Spleen (tissue), 11 donors: ENCODE measurements around the gene VEPH1. TPM values are rescaled to one million over a fixed set of nuclear protein-coding genes. Genes with fewer than 3 reads are reported as not detected.

Experiments used
- DNase-seq: peaks from one replicate; pipeline ENCODE4 v3.0.0-alpha.2; 2020
- H3K27ac ChIP-seq, 8 donors: fragments of 200-600 bp; sonication (generic) in 7 of 8; 1 replicate in 4 of 8; 2 replicates in 4 of 8; pipeline versions ENCODE4 v1.5.0 to v1.8.0; 2016 to 2021; ENCODE audit warnings: inconsistent platforms in 4 of 8, mild to moderate bottlenecking in 4 of 8, moderate library complexity in 1 of 8
- H3K27me3 ChIP-seq, 7 donors: fragments of 200-600 bp; sonication (generic) in 6 of 7; replicated peaks in 1 of 7; 1 replicate in 4 of 7; 2 replicates in 3 of 7; pipeline versions ENCODE4 v1.5.0 to v1.8.0; 2016 to 2021; ENCODE audit warnings: inconsistent platforms in 3 of 7, mild to moderate bottlenecking in 1 of 7
- H3K36me3 ChIP-seq, 6 donors: fragments of 200-600 bp; sonication (generic) in 5 of 6; 1 replicate in 4 of 6; 2 replicates in 2 of 6; pipeline versions ENCODE4 v1.5.0 to v1.8.0; 2016 to 2021; ENCODE audit warnings: inconsistent platforms in 2 of 6
- H3K4me1 ChIP-seq, 6 donors: fragments of 200-600 bp; sonication (generic) in 5 of 6; 1 replicate in 3 of 6; 2 replicates in 3 of 6; pipeline versions ENCODE4 v1.5.0 to v1.8.0; 2016 to 2021; ENCODE audit warnings: inconsistent platforms in 3 of 6
- H3K4me3 ChIP-seq, 8 donors: fragments of 200-600 bp; sonication (generic) in 7 of 8; 1 replicate in 4 of 8; 2 replicates in 4 of 8; pipeline versions ENCODE4 v1.5.0 to v1.8.0; 2016 to 2021; ENCODE audit warnings: inconsistent platforms in 4 of 8, mild to moderate bottlenecking in 4 of 8, moderate library complexity in 2 of 8
- H3K9me3 ChIP-seq, 8 donors: fragments of 200-600 bp; sonication (generic) in 7 of 8; 1 replicate in 4 of 8; 2 replicates in 4 of 8; pipeline versions ENCODE4 v1.5.0 to v1.8.0; 2016 to 2021; ENCODE audit warnings: inconsistent platforms in 4 of 8
- POLR2A ChIP-seq, 3 donors: fragments of 450-650 bp; IDR thresholded peaks; one replicate each; pipeline ENCODE4 v1.5.1; 2017; ENCODE audit warnings: antibody characterized with exemption in 3 of 3, mild to moderate bottlenecking in 1 of 3
- POLR2AphosphoS5 ChIP-seq, 3 donors: sonication (generic); formaldehyde crosslinking; IDR thresholded peaks; one replicate each; pipeline ENCODE4 v1.5.1; 2017; ENCODE audit warnings: antibody characterized with exemption in 3 of 3
- WGBS, 5 donors: extraction: QIAGEN DNeasy Blood & Tissue Kit in 3 of 5; methylation state at CpG; one replicate each; pipeline versions ENCODE4 v1.1.5 to v1.1.7; 2013 to 2018; 5-methylcytosine and 5-hydroxymethylcytosine counted together
- intact Hi-C: fragments of 100-400 bp; cut with DNase I; formaldehyde crosslinking; loops from one replicate; pipeline ENCODE4 v1.15.0; 2023; ENCODE audit warnings: low total_unique reads
- polyA plus RNA-seq, 3 donors: library from polyadenylated mRNA; stranded (reverse); fragments of 200-250 nt; gene quantifications; one replicate each; pipeline ENCODE4 v1.2.1, GENCODE V29; 2013
- total RNA-seq, 7 donors: library from RNA; depleted of rRNA in 3 of 7; stranded (reverse); fragments of >200 nt in 3 of 7; fragmentation: NEBNext Ultra II Directional in 4 of 7; extraction: Animal tissue kit (Norgen Biotek cat#: 25700) in 4 of 7; gene quantifications; one replicate each; pipeline versions ENCODE4 v1.1.0 to v1.2.1, GENCODE V29; 2016 to 2021
- TF ChIP-seq, protein P1 (sequence below), 11 experiments: fragments of 200-600 bp in 7 of 11; fragments of 450-650 bp in 4 of 11; sonication (generic) in 4 of 11; IDR thresholded peaks in 8 of 11; conservative IDR thresholded peaks in 3 of 11; 1 replicate in 7 of 11; 2 replicates in 4 of 11; pipeline versions ENCODE4 v1.4.0 to v1.8.0; 2016 to 2021; ENCODE audit warnings: antibody characterized with exemption in 11 of 11, inconsistent platforms in 4 of 11, mild to moderate bottlenecking in 1 of 11
- donor health status: healthy with polysubstance abuse.
- donor health status: DM: no; HTN: no; CAD: no; lungs with moderate emphysema.
- donor health status: DM: no; HTN: no; CAD: no.
- donor health status: Bipolar disorder and iron deficiency.
- donor health status: healthy.
- donor health status: DM: no; HTN: no; CAD: no.
- donor health status: DM: yes; HTN: yes; CAD: no.

VEPH1 gene
- total and polyA plus RNA-seq, 10 donors = 0.26 to 19.6 (median 5.8) TPM

DNA sequence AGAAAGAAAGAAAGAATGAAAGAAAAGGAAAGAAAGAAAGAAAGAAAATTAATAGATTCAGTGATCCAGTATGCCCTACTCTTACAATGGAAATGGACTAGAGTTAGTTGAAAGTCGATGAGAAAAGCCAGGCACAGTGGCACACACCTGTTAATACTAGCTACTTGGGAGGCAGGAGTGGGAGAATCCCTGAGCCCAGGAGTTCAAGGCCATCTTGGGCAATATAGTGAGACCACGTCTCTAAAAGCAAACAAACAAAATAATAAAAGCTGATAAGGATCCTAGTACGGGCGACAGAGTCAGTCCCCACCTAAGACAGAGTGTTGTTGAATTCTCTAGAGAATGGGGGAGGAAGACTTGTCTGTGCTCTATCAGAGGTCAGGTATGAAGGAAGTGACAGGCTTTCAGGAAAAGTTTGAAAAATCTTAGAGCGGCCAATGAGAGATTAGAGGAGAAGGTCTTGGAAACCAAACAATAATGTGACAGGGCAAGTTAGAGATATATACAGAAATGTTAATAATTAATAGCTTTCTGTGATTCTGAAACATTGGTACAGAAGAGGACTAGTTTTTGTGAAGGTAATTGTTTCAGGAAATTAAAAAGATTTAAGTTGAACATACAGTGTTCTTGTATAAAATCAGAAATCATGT is 184.5 kb downstream of the VEPH1 start:
- Histone ChIP-seq H3K9me3 (no peaks in the 10 kb centered on the region), H3K4me1 (no peaks in the 10 kb centered on the region), H3K36me3 (no peaks in the 10 kb centered on the region), H3K4me3 (no peak overlapping the region), H3K27me3 (no peaks in the 10 kb centered on the region), H3K27ac (no peak overlapping the region)
- no peak for DNase-seq
- intact Hi-C loops = no loop called here
- 71 to 91% (median 83%) methylated on average over 5 of the region's 5 CpGs for WGBS, 5 donors
- TF ChIP-seq, protein P1, sequence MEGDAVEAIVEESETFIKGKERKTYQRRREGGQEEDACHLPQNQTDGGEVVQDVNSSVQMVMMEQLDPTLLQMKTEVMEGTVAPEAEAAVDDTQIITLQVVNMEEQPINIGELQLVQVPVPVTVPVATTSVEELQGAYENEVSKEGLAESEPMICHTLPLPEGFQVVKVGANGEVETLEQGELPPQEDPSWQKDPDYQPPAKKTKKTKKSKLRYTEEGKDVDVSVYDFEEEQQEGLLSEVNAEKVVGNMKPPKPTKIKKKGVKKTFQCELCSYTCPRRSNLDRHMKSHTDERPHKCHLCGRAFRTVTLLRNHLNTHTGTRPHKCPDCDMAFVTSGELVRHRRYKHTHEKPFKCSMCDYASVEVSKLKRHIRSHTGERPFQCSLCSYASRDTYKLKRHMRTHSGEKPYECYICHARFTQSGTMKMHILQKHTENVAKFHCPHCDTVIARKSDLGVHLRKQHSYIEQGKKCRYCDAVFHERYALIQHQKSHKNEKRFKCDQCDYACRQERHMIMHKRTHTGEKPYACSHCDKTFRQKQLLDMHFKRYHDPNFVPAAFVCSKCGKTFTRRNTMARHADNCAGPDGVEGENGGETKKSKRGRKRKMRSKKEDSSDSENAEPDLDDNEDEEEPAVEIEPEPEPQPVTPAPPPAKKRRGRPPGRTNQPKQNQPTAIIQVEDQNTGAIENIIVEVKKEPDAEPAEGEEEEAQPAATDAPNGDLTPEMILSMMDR (IDR thresholded peaks at IDR 0.05 in 8 of 11, conservative IDR thresholded peaks at IDR 0.05 in 3 of 11) = no peak
- no peak for TF ChIP-seq POLR2AphosphoS5 (IDR thresholded peaks at IDR 0.05)
- TF ChIP-seq POLR2A (IDR thresholded peaks at IDR 0.05) = no peak

DNA sequence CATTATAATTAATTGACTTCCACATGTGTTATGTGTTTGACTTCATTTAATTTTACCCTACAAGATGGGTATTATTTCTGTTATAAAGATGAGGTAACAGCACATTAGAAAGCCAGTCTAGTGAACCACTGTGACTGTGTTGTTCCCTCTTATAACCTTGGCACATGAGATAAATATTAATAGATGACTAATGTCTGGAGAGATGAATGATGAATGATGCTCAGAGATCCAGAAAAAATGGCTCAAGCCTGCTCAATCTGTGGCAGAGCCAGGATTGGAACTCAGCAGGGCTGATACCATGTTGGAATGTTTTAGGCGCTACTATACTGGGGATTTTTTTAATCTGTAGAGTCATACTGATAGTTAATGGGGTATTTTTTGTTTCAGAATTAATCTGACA is 185.3 kb downstream of the VEPH1 start:
- DNase-seq = no peak
- intact Hi-C loops = no loop called here
- 70 to 96% (median 85%) methylated on average over 1 of the region's 1 CpG for WGBS, 5 donors
- H3K36me3 ChIP-seq = no peaks in the 10 kb centered on the region
- H3K9me3 ChIP-seq = no peaks in the 10 kb centered on the region
- no peaks in the 10 kb centered on the region for H3K4me1 ChIP-seq
- no peak overlapping the region for H3K4me3 ChIP-seq
- TF ChIP-seq, protein P1 (IDR thresholded peaks at IDR 0.05 in 8 of 11, conservative IDR thresholded peaks at IDR 0.05 in 3 of 11) = no peak
- no peak for TF ChIP-seq POLR2AphosphoS5 (IDR thresholded peaks at IDR 0.05)
- no peak for TF ChIP-seq POLR2A (IDR thresholded peaks at IDR 0.05)
- H3K27ac ChIP-seq = no peak overlapping the region
- no peaks in the 10 kb centered on the region for H3K27me3 ChIP-seq

DNA sequence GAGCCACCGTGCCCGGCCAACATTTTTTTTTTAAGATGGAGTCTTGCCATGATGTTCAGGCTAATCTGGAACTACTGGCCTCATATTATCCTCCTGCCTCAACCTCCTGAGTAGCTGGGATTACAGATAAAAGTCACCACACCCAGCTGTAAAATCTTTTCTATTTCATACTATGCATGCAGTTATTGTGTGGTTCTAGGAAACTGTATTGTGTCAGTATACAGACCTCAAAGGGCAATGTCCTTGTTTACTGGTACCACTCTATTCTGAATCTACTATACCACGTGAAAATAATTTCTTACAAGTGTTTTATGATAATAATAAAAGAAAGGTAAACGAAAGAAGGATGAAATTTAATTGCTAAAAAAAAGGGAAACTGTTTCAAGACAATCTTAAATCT is 190.0 kb downstream of the VEPH1 start:
- H3K27me3 ChIP-seq = no peaks in the 10 kb centered on the region
- intact Hi-C loops = no loop called here
- 88 to 94% (median 94%) methylated on average over 4 of the region's 4 CpGs for WGBS, 5 donors
- no peaks in the 10 kb centered on the region for H3K4me1 ChIP-seq
- H3K27ac ChIP-seq = no peak overlapping the region
- no peak overlapping the region for H3K4me3 ChIP-seq
- DNase-seq = no peak
- TF ChIP-seq POLR2A (IDR thresholded peaks at IDR 0.05) = no peak
- TF ChIP-seq, protein P1 (IDR thresholded peaks at IDR 0.05 in 8 of 11, conservative IDR thresholded peaks at IDR 0.05 in 3 of 11) = no peak
- no peak for TF ChIP-seq POLR2AphosphoS5 (IDR thresholded peaks at IDR 0.05)
- no peaks in the 10 kb centered on the region for H3K9me3 ChIP-seq
- no peaks in the 10 kb centered on the region for H3K36me3 ChIP-seq

DNA sequence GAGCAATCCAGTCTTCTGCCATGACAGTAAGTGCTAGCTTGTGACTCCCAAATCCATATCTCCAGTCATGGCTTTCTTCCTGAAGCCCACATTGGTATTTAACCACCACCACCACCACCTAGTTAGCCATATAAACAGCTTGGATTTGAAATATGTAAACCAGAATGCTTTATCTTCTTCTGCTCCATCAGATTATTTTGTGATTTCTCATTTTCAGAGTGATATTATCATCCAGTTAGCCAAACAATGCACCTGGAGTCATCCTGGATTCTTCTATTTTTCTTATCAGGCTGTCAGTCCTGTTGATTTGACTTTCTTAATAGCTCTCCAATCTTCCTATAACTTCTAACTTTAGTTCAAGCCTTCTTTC is 190.9 kb downstream of the VEPH1 start:
- no peak for TF ChIP-seq POLR2A (IDR thresholded peaks at IDR 0.05)
- no peaks in the 10 kb centered on the region for H3K36me3 ChIP-seq
- H3K9me3 ChIP-seq = no peaks in the 10 kb centered on the region
- H3K4me1 ChIP-seq = no peaks in the 10 kb centered on the region
- H3K27me3 ChIP-seq = no peaks in the 10 kb centered on the region
- intact Hi-C loops = no loop called here
- no peak overlapping the region for H3K27ac ChIP-seq
- H3K4me3 ChIP-seq = no peak overlapping the region
- no peak for DNase-seq
